OCI-LY7 (cell line): ENCODE data around the gene GCLC. TPM values are rescaled to one million over a fixed set of nuclear protein-coding genes. Genes with fewer than 3 reads are reported as not detected.

Experiments
- BruUV-seq: library from RNA; stranded (reverse); fragments of 400-500 nt; replicated peaks from 2 replicates; lab custom pipeline; 2021; lab: Mats Ljungman, UMichigan
- CTCF ChIA-PET: fragments of 300-600 bp; sonication (Branson Sonifier 250); formaldehyde crosslinking; loops from one replicate; lab custom pipeline; 2022; ENCODE audit warnings: antibody characterized with exemption; ENCODE audit not compliant: unreplicated experiment; lab: Charles Lee
- POLR2A ChIA-PET: fragments of 300-600 bp; sonication (Branson Sonifier 250); formaldehyde crosslinking; loops from one replicate; lab custom pipeline; 2022; ENCODE audit warnings: antibody characterized with exemption; lab: Charles Lee
- DNase-seq: peaks from one replicate; pipeline ENCODE4 v3.0.0-alpha.2; 2015; ENCODE audit warnings: low spot score
- H2AFZ ChIP-seq: fragments of 200-600 bp; sonication (generic), shearing (Covaris generic); 2 replicates; pipeline ENCODE4 v1.6.1; 2014; ENCODE audit warnings: mild to moderate bottlenecking, antibody characterized with exemption, low read length, moderate library complexity
- H3K27ac ChIP-seq: fragments of 200-600 bp; sonication (generic); 2 replicates; pipeline ENCODE4 v1.5.1; 2014; ENCODE audit warnings: mixed run types, low read depth, mild to moderate bottlenecking, moderate library complexity, low read length, inconsistent platforms; ENCODE audit not compliant: poor library complexity, severe bottlenecking
- H3K36me3 ChIP-seq: fragments of 200-600 bp; sonication (generic); 2 replicates; pipeline ENCODE4 v1.6.1; 2014; ENCODE audit warnings: mild to moderate bottlenecking, antibody characterized with exemption, low read length, moderate library complexity, mixed read lengths; ENCODE audit not compliant: insufficient read depth
- H3K4me1 ChIP-seq: fragments of 200-600 bp; sonication (generic); 2 replicates; pipeline ENCODE4 v1.5.1; 2014; ENCODE audit warnings: mild to moderate bottlenecking, low read length; ENCODE audit not compliant: insufficient read depth, poor library complexity, severe bottlenecking
- H3K4me2 ChIP-seq: fragments of 200-600 bp; sonication (generic); 2 replicates; pipeline ENCODE4 v1.6.1; 2014; ENCODE audit warnings: mild to moderate bottlenecking, low read length
- H3K4me3 ChIP-seq: fragments of 200-600 bp; sonication (generic); 2 replicates; pipeline ENCODE4 v1.5.1; 2014; ENCODE audit warnings: mild to moderate bottlenecking, low read depth, low read length; ENCODE audit not compliant: poor library complexity, severe bottlenecking
- H3K79me2 ChIP-seq: fragments of 200-600 bp; sonication (generic); 2 replicates; pipeline ENCODE4 v1.6.1; 2016; ENCODE audit warnings: low read depth, mild to moderate bottlenecking, low read length, moderate library complexity, mixed read lengths; ENCODE audit not compliant: insufficient read depth
- H3K9me2 ChIP-seq: fragments of 200-600 bp; sonication (generic); 2 replicates; pipeline ENCODE4 v1.6.1; 2016; ENCODE audit warnings: mild to moderate bottlenecking, low read length, mixed read lengths; ENCODE audit not compliant: insufficient read depth
- H3K9me3 ChIP-seq: fragments of 200-600 bp; sonication (generic); 2 replicates; pipeline ENCODE4 v1.6.1; 2014; ENCODE audit warnings: mild to moderate bottlenecking, mixed run types, low read length, mixed read lengths
- H4K20me1 ChIP-seq: fragments of 200-600 bp; sonication (generic); 2 replicates; pipeline ENCODE4 v1.6.1; 2014; ENCODE audit warnings: mild to moderate bottlenecking, antibody characterized with exemption, low read length, moderate library complexity, mixed read lengths; ENCODE audit not compliant: insufficient read depth
- CTCF ChIP-seq: fragments of 200-600 bp; sonication (generic); conservative IDR thresholded peaks from 2 replicates; pipeline ENCODE4 v1.5.1; 2014; ENCODE audit warnings: mild to moderate bottlenecking, antibody characterized with exemption, low read length, moderate library complexity, mixed read lengths
- EZH2phosphoT487 ChIP-seq: fragments of 200-600 bp; sonication (generic); IDR thresholded peaks from 2 replicates; pipeline ENCODE4 v1.6.1; 2018; ENCODE audit warnings: low read depth, borderline replicate concordance, mild to moderate bottlenecking, mixed run types, antibody characterized with exemption, low read length, moderate library complexity, mixed read lengths
- intact Hi-C: fragments of 100-400 bp; cut with micrococcal nuclease; formaldehyde crosslinking; loops from one replicate; pipeline ENCODE4 v1.10.0; 2022; ENCODE audit not compliant: unreplicated experiment
- total RNA-seq, 2 experiments: library from RNA; depleted of rRNA in 1 of 2; stranded (reverse); fragments of >200 nt in 1 of 2; shearing (Covaris generic) in 1 of 2; gene quantifications; 2 replicates each; pipeline ENCODE4 v1.2.3, GENCODE V29; 2014 to 2022

GCLC gene
- total RNA-seq, 2 experiments from 2014 or later, result 14.3 to 30.4 TPM

DNA sequence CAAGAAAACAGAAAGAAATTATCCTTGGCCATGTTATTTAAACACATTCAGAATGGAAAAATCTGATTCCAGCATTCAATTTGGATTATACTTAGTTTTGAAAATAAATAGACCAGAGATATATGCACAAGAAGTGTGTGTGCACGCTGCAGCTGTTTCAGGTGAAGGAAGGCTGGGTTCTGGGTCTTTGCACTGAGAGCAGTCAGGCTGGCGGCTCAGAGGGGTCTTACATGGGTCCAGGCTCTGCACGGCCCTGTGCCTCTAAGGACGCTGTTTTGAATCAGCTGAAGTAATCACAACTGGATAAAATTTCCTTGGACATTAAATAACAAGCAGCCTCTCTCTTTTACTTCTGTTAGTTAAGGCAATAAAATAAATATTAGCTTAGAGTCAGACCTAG, 31.8 kb downstream of the GCLC start:
- H3K4me1 ChIP-seq, result no peaks in the 10 kb centered on the region
- H4K20me1 ChIP-seq, result no peaks in the 10 kb centered on the region
- ChIA-PET CTCF (no interaction called here), POLR2A (interaction anchor here (0.7 kb wide), 1 partner anchor 1273 kb away, joined by 3 read pairs; no protein-coding TSS in a partner anchor)
- no peak for DNase-seq
- no peak overlapping the region for H3K4me3 ChIP-seq
- no peaks in the 10 kb centered on the region for H3K9me2 ChIP-seq
- intact Hi-C loops, result no loop called here
- H3K27ac ChIP-seq, result no peak overlapping the region
- TF ChIP-seq EZH2phosphoT487 (no peak), CTCF (no peak)
- BruUV-seq, result no TSS peak
- no peaks in the 10 kb centered on the region for H3K9me3 ChIP-seq
- no peak overlapping the region for H2AFZ ChIP-seq
- H3K79me2 ChIP-seq, result no peaks in the 10 kb centered on the region
- H3K36me3 ChIP-seq, result peaks cover 28% of the 10 kb centered on the region
- no peak overlapping the region for H3K4me2 ChIP-seq

GRCh38 chr6:53512626-53513025, 32.3 kb downstream of the GCLC start:
- no peaks in the 10 kb centered on the region for H4K20me1 ChIP-seq
- no TSS peak for BruUV-seq
- H3K27ac ChIP-seq, result no peak overlapping the region
- no peaks in the 10 kb centered on the region for H3K9me2 ChIP-seq
- POLR2A ChIA-PET, result interaction anchor here (0.6 kb wide), 2 partner anchors 112 to 165 kb away, joined by 3 read pairs; no protein-coding TSS in a partner anchor
- H3K4me1 ChIP-seq, result no peaks in the 10 kb centered on the region
- no peak overlapping the region for H2AFZ ChIP-seq
- DNase-seq, result no peak
- CTCF ChIA-PET, result no interaction called here
- TF ChIP-seq CTCF (no peak), EZH2phosphoT487 (no peak)
- no peak overlapping the region for H3K4me2 ChIP-seq
- H3K4me3 ChIP-seq, result no peak overlapping the region
- intact Hi-C loops, result no loop called here
- H3K36me3 ChIP-seq, result peaks cover 28% of the 10 kb centered on the region
- H3K9me3 ChIP-seq, result no peaks in the 10 kb centered on the region
- no peaks in the 10 kb centered on the region for H3K79me2 ChIP-seq

- ChIA-PET POLR2A (no interaction called here), CTCF (no interaction called here)
- Histone ChIP-seq H3K4me1 (no peaks in the 10 kb centered on the region), H4K20me1 (no peaks in the 10 kb centered on the region), H3K4me3 (no peak overlapping the region), H3K36me3 (peaks cover 44% of the 10 kb centered on the region), H3K9me3 (no peaks in the 10 kb centered on the region), H3K27ac (no peak overlapping the region), H3K79me2 (no peaks in the 10 kb centered on the region), H2AFZ (no peak overlapping the region), H3K4me2 (no peak overlapping the region), H3K9me2 (no peaks in the 10 kb centered on the region)
- no TSS peak for BruUV-seq
- TF ChIP-seq CTCF, result no peak
- no peak for TF ChIP-seq EZH2phosphoT487
- intact Hi-C loops, result no loop called here
- no peak for DNase-seq
These were observed 34.2 kb downstream of the GCLC start for GRCh38 chr6:53510746-53511145.
